Fibroblast of skin of right quadriceps (primary cell): Measurements from ENCODE around the gene LTBP2.

Experiments
- DNase-seq: peaks from one replicate; pipeline ENCODE4 v3.0.0-alpha.2; 2013

LTBP2 gene

DNA sequence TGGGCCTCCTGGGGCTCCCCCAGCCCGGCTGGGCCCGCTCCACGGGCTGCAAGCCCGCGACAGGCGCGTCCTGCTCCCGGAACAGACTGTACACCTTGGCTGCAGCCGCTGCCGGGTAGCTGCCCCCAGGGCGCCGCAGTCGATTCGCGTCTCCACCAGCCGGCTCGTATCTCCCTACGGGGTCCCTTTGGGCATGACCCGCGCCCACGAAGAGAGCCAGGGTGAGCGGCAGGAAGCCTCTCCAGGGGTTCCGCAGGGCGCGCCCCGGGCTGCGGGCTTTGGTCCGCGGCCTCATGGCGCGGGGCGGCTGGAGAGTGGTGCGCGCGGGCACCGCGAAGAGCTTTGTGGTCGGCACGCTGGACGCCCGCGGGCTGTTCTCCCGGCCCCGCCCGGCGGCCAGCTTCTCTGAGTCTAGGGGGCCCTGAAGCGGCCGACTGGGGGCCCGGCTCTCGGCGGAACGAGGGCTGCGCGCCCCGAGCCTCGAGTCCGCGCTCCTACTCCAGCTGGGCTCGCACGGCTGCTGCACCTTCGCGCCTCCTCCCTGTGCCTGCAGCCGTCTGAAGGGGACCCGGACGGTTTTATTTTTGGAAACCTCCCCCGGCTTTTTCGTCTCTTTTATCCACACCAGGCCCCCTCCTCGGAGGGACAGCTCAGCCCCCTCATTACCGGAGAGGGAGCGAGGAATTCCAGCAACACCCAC, at the start of gene LTBP2:
TSS of gene LTBP2 (minus strand) at position 588 of the 700 bp plus-strand sequence. CDS start at position 295, 293 bp downstream.
- no peak for DNase-seq

DNA sequence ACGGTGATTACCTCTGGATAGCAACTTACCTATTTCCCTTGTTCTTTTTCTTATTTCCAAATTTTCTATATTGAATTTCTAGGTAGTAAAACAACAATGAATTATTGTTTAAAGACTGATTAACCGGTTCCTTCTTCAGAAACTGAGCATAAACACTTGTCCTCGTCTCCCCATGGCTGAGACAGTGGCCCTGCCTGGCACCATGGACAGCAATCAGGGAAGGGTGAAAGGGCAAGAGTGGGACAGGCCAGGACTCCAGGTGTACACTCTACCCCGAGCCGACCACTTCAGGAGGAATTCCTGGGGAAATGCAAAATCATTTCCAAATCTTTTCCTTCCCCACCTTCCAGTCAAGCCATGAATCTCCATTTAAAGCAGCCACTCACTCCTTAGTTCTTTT, 48.8 kb upstream of the LTBP2 start:
- DNase-seq = no peak

GRCh38 chr14:74660167-74660566, 48.1 kb upstream of the LTBP2 start:
- no peak for DNase-seq

DNA sequence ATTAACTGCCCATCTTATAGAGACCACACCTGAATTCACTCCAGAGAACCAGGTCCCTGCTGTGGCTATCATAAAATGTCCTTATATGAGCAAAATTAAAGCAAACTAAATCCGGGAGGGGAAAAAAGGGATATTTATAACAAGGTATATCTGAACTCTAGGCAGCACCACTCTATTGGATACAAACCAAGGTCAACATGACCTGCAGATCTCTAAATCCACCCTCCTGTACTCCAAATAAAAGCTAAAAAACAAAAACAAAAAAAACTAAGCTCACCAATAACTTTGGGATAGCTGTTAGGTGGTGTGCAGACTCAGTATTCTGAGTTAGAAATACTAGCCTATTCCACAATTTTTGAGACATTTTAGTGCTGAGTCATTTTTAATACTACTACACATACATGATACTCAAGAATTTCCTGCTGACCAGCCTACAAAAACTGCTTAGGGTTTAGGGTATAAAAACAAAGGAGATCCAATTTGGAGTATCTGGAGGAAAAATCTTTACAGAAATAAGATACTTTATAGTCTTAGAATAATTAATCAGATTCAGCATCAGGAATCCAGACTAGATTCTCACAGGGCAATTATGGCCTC, 46.6 kb upstream of the LTBP2 start:
- DNase-seq = peak; percentile 79

- DNase-seq = no peak
These were observed 44.9 kb upstream of the LTBP2 start for GRCh38 chr14:74656964-74657363.

DNA sequence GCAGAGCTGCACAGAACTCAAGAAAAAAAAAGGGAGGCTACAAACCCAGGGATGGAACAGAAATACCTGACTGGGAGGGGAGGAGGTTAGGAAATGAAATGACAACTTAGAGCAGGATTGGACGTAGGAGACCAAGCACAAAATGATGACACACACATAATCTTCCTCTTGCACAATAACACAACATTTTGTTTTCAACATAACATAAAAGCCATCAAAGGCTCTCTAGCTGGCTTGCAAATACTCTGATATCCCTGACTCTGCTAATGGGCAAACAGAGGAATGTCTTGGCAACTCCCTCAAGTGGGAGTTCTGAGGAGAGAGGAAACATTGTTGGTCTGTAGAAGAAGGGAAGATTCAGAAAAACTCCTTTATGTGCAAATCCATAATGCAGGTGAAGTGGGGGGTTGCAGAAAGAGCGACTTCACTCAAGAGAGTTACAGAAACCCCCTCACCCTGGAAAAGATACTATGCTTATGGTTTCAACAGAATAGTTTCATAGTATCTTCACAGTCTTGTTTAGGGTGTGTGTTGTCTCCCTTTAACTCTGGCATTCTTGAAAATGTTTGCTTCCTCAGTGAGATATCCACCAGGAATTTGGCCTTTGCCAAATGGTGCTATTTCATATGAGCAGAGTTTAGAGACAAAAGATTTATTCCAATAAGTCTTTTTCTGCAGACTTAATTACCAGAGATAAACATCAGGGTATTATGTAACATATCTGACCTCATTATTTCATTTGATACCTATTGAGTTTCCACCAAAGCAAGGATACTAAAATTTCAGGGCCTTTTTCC, 43.8 kb upstream of the LTBP2 start:
- DNase-seq = peak; percentile 85

GRCh38 chr14:74654931-74655330, 42.9 kb upstream of the LTBP2 start:
- no peak for DNase-seq

- DNase-seq = peak; percentile 85
These were observed 41.5 kb upstream of the LTBP2 start for GRCh38 chr14:74653386-74654138.

DNA sequence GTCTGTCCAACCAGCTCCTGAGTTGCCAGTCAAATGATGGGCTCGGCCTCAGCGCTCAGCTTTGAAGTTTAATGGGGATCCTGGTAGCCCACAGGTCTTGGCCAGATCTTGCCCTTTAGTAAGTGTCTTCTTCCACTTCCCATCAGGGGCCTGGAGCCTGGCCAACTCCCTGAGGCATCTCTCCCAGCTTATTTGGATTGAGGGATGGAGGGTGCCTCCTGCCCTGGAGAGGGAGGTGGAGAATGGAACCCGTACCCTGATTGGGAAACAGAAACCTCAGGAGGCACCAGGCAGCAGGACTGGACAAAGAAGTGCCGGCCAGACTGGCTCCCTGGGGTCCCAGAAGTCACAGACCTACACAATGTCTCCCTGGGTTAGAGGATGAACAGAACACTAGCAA, 40.5 kb upstream of the LTBP2 start:
- no peak for DNase-seq

DNA sequence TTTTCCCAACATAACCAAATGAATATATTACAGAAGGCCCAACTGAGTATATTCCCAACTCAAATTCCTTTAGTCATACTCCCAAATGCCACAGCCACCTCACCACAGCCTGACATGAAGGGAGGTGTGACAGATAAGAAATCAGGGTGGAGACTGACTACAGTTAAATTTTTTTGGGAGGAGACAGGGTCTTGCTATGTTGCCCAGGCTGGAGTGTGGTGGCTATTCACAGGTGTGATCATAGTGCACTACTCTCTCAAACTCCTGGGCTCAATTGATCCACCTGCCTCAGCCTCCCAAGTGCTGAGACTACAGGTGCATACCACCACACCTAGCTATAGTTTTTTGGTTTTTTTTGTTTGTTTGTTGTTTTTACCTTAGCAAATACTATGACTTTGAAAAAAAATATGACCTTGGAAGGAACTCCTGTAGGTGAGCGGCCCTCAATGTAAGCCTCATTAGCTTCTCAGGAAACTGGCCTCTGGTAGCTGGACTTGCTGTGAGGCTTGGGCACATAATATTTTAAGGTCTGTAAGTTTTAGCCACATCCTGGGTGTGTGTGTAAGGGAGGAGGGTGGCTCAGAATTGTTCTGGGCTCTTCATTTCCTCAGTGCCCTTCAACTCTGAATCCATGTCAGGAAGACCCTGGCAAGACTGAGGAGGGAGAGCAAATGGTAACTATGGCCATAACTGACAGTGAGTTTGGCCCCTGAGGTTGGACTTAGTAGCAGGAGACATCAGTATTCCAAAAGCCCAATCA, 39.1 kb upstream of the LTBP2 start:
- no peak for DNase-seq

DNA sequence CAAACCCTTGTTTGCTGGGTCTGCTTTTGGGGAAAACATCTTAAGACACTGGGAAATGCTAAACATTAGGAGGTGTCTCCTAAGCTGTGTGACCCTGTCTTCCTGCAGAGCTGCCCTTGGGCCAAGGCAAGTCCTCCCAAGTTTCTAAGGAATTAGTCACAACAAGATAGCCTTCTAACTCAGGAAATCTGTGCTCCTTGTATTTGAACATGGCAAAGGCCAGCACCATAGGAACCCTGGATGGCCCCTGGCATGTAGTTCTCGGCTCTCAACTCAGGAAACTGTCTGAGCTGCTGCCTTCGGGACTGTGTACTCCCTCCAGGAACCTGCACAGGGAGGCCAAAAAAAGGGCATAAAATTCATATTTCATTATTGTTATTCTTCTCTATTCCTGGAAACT, 37.6 kb upstream of the LTBP2 start:
- DNase-seq = no peak

GRCh38 chr14:74649167-74649566, 37.1 kb upstream of the LTBP2 start:
- no peak for DNase-seq

- no peak for DNase-seq
These were observed 36.6 kb upstream of the LTBP2 start for GRCh38 chr14:74648601-74649000.

GRCh38 chr14:74647678-74648461, 35.8 kb upstream of the LTBP2 start:
- no peak for DNase-seq

- DNase-seq = peak; percentile 59
These were observed 35.1 kb upstream of the LTBP2 start for GRCh38 chr14:74647061-74647677.

DNA sequence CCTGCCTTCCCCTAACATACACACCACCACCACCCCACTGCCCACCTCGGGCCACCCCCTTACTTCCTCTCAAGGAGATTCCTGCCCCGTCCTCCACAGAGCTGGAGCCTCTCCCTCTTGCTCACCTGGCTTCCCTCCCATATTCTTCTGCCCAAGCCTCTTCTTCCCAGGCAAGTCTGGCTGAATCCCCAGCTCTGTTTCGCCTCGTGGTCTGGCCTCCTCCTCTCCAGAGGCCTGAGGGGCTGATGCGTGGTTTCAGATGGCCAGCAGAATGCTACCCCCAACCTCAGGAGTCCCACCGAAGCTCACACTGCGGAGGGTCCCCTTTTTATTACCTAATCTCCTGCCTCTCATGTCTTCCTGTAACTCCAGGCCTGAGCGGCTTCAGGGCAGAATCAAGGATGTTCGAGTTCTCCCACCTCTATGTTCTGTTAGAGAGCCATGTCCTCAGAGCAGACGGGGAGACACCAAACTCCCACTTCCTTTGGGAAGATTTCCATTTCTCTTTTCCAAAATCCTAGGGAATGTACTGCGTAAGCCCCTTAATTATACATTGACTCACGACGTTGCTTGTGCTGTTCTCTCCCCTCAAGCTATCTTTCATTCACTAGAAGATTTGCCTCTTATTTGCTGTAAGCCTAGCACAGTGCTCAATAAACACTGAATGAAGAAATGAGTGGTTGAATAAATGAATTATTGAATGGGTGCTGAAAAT, 33.9 kb upstream of the LTBP2 start:
- no peak for DNase-seq

DNA sequence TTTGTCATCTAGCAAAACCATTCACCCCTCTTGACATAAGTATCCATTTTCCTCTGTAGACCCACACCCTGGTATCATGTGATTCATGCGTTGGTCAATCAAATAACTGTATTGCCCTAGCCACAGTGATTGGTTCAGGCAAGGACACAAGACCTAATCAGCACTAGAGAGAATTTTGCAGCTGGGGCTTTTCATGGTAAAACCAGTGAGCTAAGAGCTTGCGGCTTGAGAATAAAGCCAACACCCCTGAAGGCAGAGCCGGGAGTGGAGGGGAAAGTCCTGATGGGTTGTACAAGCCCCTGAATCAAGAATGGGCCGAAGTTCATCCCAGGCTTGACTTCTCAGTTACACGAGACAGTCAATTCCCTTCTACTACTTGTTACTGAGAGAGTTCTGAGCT, 33.2 kb upstream of the LTBP2 start:
- DNase-seq = no peak

- peak; percentile 22 for DNase-seq
These were observed 29.8 kb upstream of the LTBP2 start for GRCh38 chr14:74641601-74642391.

DNA sequence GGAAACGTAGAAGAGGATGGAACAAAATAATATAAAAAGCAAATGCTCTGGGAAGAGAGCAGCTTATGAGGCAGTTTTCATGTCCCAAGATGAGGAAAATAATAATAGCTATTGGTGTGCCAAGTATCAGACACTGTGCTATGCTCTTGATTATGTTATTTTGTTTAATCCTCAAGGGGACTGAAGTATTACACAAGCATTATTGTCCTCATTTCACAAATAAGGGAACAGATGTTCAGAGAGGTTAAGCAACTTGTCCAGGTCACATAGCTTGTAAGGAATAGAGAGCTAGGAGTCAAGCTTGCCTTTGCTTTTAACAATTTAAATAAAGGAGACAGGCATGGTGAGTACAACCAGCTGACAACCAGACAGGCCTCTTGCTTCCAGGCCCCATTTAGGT, 26.9 kb upstream of the LTBP2 start:
- no peak for DNase-seq

- no peak for DNase-seq
These were observed 26.0 kb upstream of the LTBP2 start for GRCh38 chr14:74638066-74638465.
